ENCODE data around the gene KCNH3. TPM values are rescaled to one million over a fixed set of nuclear protein-coding genes. Genes with fewer than 3 reads are reported as not detected.
A peak's percentile ranks its signal among the peaks of the same experiment; 100 is the strongest.

The KCNH3 gene
- total RNA-seq, 2 experiments from 2014 or later: 0.06 to 0.57 TPM

DNA sequence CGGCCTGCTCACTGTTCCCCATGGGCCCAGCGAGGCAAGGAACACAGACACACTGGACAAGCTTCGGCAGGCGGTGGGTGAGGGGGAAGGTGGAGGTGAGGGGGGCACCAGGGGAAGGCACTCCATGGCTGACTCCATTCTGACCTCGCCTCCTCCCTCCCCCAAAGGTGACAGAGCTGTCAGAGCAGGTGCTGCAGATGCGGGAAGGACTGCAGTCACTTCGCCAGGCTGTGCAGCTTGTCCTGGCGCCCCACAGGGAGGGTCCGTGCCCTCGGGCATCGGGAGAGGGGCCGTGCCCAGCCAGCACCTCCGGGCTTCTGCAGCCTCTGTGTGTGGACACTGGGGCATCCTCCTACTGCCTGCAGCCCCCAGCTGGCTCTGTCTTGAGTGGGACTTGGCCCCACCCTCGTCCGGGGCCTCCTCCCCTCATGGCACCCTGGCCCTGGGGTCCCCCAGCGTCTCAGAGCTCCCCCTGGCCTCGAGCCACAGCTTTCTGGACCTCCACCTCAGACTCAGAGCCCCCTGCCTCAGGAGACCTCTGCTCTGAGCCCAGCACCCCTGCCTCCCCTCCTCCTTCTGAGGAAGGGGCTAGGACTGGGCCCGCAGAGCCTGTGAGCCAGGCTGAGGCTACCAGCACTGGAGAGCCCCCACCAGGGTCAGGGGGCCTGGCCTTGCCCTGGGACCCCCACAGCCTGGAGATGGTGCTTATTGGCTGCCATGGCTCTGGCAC is 18.5 kb downstream of the KCNH3 start:
- BruUV-seq (replicated peaks): no TSS peak
- ChIA-PET CTCF (ENCODE audit: unreplicated experiment) (no interaction called here), POLR2A (no interaction called here)

DNA sequence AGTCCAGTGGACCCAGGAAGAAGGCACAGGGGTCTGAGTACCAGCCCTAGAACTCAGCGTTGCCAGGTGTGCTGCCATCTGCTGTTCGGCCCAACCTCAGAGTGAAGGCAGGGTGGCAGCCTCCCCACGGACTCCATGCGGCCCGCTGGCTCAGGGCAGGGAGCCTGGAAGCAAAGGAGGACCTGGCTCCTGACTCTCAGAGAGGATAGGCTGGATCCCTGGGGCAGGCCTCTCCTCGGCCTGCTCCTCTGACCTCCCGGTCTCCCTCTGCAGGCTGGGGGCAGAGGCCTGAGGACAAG is 19.0 kb downstream of the KCNH3 start:
- Histone ChIP-seq H3K9me2 (ENCODE audit: insufficient read depth, low read length) (no peaks in the 10 kb centered on the region), H3K4me2 (ENCODE audit: low read length) (no peak overlapping the region), H3K9me3 (ENCODE audit: low read length) (no peaks in the 10 kb centered on the region), H2AFZ (ENCODE audit: low read length) (no peak overlapping the region), H3K79me2 (ENCODE audit: insufficient read depth, low read depth, low read length) (no peaks in the 10 kb centered on the region), H3K4me1 (ENCODE audit: insufficient read depth, low read length, poor library complexity, severe bottlenecking) (peaks cover 8% of the 10 kb centered on the region), H4K20me1 (ENCODE audit: insufficient read depth, low read length) (no peaks in the 10 kb centered on the region), H3K36me3 (ENCODE audit: insufficient read depth, low read length) (peaks cover 63% of the 10 kb centered on the region), H3K27ac (ENCODE audit: low read depth, low read length, poor library complexity, severe bottlenecking) (no peak overlapping the region), H3K4me3 (ENCODE audit: low read depth, low read length, poor library complexity, severe bottlenecking) (no peak overlapping the region)
- POLR2A ChIA-PET: no interaction called here
- TF ChIP-seq EZH2phosphoT487 (IDR thresholded peaks at IDR 0.05; ENCODE audit: borderline replicate concordance, low read depth, low read length): no peak
- TF ChIP-seq, protein P1, sequence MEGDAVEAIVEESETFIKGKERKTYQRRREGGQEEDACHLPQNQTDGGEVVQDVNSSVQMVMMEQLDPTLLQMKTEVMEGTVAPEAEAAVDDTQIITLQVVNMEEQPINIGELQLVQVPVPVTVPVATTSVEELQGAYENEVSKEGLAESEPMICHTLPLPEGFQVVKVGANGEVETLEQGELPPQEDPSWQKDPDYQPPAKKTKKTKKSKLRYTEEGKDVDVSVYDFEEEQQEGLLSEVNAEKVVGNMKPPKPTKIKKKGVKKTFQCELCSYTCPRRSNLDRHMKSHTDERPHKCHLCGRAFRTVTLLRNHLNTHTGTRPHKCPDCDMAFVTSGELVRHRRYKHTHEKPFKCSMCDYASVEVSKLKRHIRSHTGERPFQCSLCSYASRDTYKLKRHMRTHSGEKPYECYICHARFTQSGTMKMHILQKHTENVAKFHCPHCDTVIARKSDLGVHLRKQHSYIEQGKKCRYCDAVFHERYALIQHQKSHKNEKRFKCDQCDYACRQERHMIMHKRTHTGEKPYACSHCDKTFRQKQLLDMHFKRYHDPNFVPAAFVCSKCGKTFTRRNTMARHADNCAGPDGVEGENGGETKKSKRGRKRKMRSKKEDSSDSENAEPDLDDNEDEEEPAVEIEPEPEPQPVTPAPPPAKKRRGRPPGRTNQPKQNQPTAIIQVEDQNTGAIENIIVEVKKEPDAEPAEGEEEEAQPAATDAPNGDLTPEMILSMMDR (conservative IDR thresholded peaks at IDR 0.05; ENCODE audit: low read length): peak; percentile 53
- CTCF ChIA-PET (ENCODE audit: unreplicated experiment): no interaction called here
- DNase-seq (ENCODE audit: low spot score): no peak
- intact Hi-C loops (cut with micrococcal nuclease; ENCODE audit: unreplicated experiment): no loop called here
- no TSS peak for BruUV-seq (replicated peaks)

More for the DNA sequence above, 18.5 kb downstream of the KCNH3 start:
- Histone ChIP-seq H3K36me3 (ENCODE audit: insufficient read depth, low read length) (peaks cover 58% of the 10 kb centered on the region), H3K4me1 (ENCODE audit: insufficient read depth, low read length, poor library complexity, severe bottlenecking) (peaks cover 13% of the 10 kb centered on the region), H3K4me2 (ENCODE audit: low read length) (no peak overlapping the region), H2AFZ (ENCODE audit: low read length) (no peak overlapping the region), H3K9me3 (ENCODE audit: low read length) (no peaks in the 10 kb centered on the region), H3K79me2 (ENCODE audit: insufficient read depth, low read depth, low read length) (no peaks in the 10 kb centered on the region), H3K27ac (ENCODE audit: low read depth, low read length, poor library complexity, severe bottlenecking) (no peak overlapping the region), H4K20me1 (ENCODE audit: insufficient read depth, low read length) (no peaks in the 10 kb centered on the region), H3K4me3 (ENCODE audit: low read depth, low read length, poor library complexity, severe bottlenecking) (no peak overlapping the region), H3K9me2 (ENCODE audit: insufficient read depth, low read length) (no peaks in the 10 kb centered on the region)
- TF ChIP-seq, protein P1 (conservative IDR thresholded peaks at IDR 0.05; ENCODE audit: low read length): no peak
- TF ChIP-seq EZH2phosphoT487 (IDR thresholded peaks at IDR 0.05; ENCODE audit: borderline replicate concordance, low read depth, low read length): no peak
- no peak for DNase-seq (ENCODE audit: low spot score)
- intact Hi-C loops (cut with micrococcal nuclease; ENCODE audit: unreplicated experiment): no loop called here

DNA sequence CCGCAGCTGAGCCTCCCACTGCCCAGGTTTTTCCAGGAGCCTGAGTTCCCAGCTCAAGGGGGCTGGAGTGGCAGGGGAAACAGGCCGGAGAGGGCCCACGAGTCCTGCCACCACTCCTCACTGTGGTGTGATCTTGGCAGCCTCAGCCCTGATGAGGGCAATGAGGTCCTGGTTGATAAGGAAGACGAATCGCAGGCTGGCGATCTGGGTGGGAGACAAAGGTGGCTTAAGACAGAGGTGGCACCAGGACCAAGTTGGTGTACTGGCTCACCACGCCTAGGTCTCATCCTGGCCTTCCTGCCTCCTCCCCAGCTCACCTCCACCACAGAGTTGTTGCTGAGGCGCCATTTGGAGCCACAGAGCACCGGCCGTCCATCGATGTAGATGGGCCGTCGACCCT is 19.7 kb downstream of the KCNH3 start:
- no peak overlapping the region for H3K27ac ChIP-seq (ENCODE audit: low read depth, low read length, poor library complexity, severe bottlenecking)
- H3K9me2 ChIP-seq (ENCODE audit: insufficient read depth, low read length): no peaks in the 10 kb centered on the region
- no peak for DNase-seq (ENCODE audit: low spot score)
- H3K36me3 ChIP-seq (ENCODE audit: insufficient read depth, low read length): peaks cover 69% of the 10 kb centered on the region
- CTCF ChIA-PET (ENCODE audit: unreplicated experiment): no interaction called here
- H2AFZ ChIP-seq (ENCODE audit: low read length): no peak overlapping the region
- TSS peak; percentile 61 for BruUV-seq (replicated peaks)
- H3K79me2 ChIP-seq (ENCODE audit: insufficient read depth, low read depth, low read length): no peaks in the 10 kb centered on the region
- H3K4me3 ChIP-seq (ENCODE audit: low read depth, low read length, poor library complexity, severe bottlenecking): no peak overlapping the region
- no peaks in the 10 kb centered on the region for H3K9me3 ChIP-seq (ENCODE audit: low read length)
- H3K4me1 ChIP-seq (ENCODE audit: insufficient read depth, low read length, poor library complexity, severe bottlenecking): peaks cover 3% of the 10 kb centered on the region
- no peak overlapping the region for H3K4me2 ChIP-seq (ENCODE audit: low read length)
- intact Hi-C loops (cut with micrococcal nuclease; ENCODE audit: unreplicated experiment): no loop called here
- POLR2A ChIA-PET: no interaction called here
- H4K20me1 ChIP-seq (ENCODE audit: insufficient read depth, low read length): no peaks in the 10 kb centered on the region
- TF ChIP-seq, protein P1 (conservative IDR thresholded peaks at IDR 0.05; ENCODE audit: low read length): no peak
- no peak for TF ChIP-seq EZH2phosphoT487 (IDR thresholded peaks at IDR 0.05; ENCODE audit: borderline replicate concordance, low read depth, low read length)
